T-helper 2 cell treated with Interferon-gamma antibody and Interleukin-4, amounts not matched to agents 5 μg/mL and 100 μg/mL, for 36 hours (primary cell): ENCODE data around the gene FAM83E.

Experiments
- DNase-seq: peaks from one replicate; pipeline ENCODE4 v3.0.0; 2021; ENCODE audit warnings: low spot score
- H3K27ac Mint-ChIP-seq: one replicate; pipeline ENCODE4 v1.8.0; 2021; ENCODE audit warnings: mild to moderate bottlenecking, mixed read lengths
- H3K27me3 Mint-ChIP-seq: one replicate; pipeline ENCODE4 v1.8.0; 2021; ENCODE audit warnings: low read depth, mixed read lengths
- H3K36me3 Mint-ChIP-seq: one replicate; pipeline ENCODE4 v1.8.0; 2021; ENCODE audit warnings: low read depth, mixed read lengths
- H3K4me1 Mint-ChIP-seq: one replicate; pipeline ENCODE4 v1.8.0; 2021; ENCODE audit warnings: low read depth, mixed read lengths
- H3K4me3 Mint-ChIP-seq: one replicate; pipeline ENCODE4 v1.8.0; 2022; ENCODE audit warnings: mild to moderate bottlenecking, moderate library complexity, mixed read lengths
- H3K9me3 Mint-ChIP-seq: one replicate; pipeline ENCODE4 v1.8.0; 2021; ENCODE audit warnings: mixed read lengths

Gene FAM83E

GRCh38 chr19:48573163-48573505 is 41.7 kb downstream of the FAM83E start:
- H3K4me3 Mint-ChIP-seq = no peak overlapping the region
- no peak overlapping the region for H3K27ac Mint-ChIP-seq
- no peaks in the 10 kb centered on the region for H3K9me3 Mint-ChIP-seq
- H3K4me1 Mint-ChIP-seq = no peaks in the 10 kb centered on the region
- peaks cover 3% of the 10 kb centered on the region for H3K27me3 Mint-ChIP-seq
- no peaks in the 10 kb centered on the region for H3K36me3 Mint-ChIP-seq
- DNase-seq = no peak

- DNase-seq = no peak
- no peak overlapping the region for H3K27ac Mint-ChIP-seq
- no peaks in the 10 kb centered on the region for H3K36me3 Mint-ChIP-seq
- no peaks in the 10 kb centered on the region for H3K9me3 Mint-ChIP-seq
- H3K4me1 Mint-ChIP-seq = no peaks in the 10 kb centered on the region
- H3K27me3 Mint-ChIP-seq = peaks cover 3% of the 10 kb centered on the region
- no peak overlapping the region for H3K4me3 Mint-ChIP-seq
Measured at GRCh38 chr19:48571378-48572162, 43.3 kb downstream of the FAM83E start.

- H3K27ac Mint-ChIP-seq = no peak overlapping the region
- no peaks in the 10 kb centered on the region for H3K9me3 Mint-ChIP-seq
- H3K27me3 Mint-ChIP-seq = peaks cover 3% of the 10 kb centered on the region
- no peak for DNase-seq
- H3K36me3 Mint-ChIP-seq = no peaks in the 10 kb centered on the region
- H3K4me1 Mint-ChIP-seq = no peaks in the 10 kb centered on the region
- no peak overlapping the region for H3K4me3 Mint-ChIP-seq
Measured at GRCh38 chr19:48569814-48570213, 45.1 kb downstream of the FAM83E start.

- peaks cover 3% of the 10 kb centered on the region for H3K27me3 Mint-ChIP-seq
- no peaks in the 10 kb centered on the region for H3K36me3 Mint-ChIP-seq
- H3K4me3 Mint-ChIP-seq = no peak overlapping the region
- DNase-seq = no peak
- no peaks in the 10 kb centered on the region for H3K9me3 Mint-ChIP-seq
- H3K27ac Mint-ChIP-seq = no peak overlapping the region
- H3K4me1 Mint-ChIP-seq = no peaks in the 10 kb centered on the region
Measured at GRCh38 chr19:48568345-48568886, 46.5 kb downstream of the FAM83E start.

GRCh38 chr19:48565090-48565489 is 49.8 kb downstream of the FAM83E start:
- Mint-ChIP-seq H3K36me3 (no peaks in the 10 kb centered on the region), H3K9me3 (no peaks in the 10 kb centered on the region), H3K4me3 (no peak overlapping the region), H3K4me1 (no peaks in the 10 kb centered on the region), H3K27me3 (no peaks in the 10 kb centered on the region), H3K27ac (no peak overlapping the region)
- DNase-seq = no peak
